ENCODE results near the gene CHFR.

Gene CHFR

GRCh38 chr12:132784580-132784979, 102.8 kb downstream of the CHFR start:
- no peak overlapping the region for H3K4me3 ChIP-seq
- no peak overlapping the region for H3K27ac ChIP-seq

- Histone ChIP-seq H3K4me3 (no peak overlapping the region), H3K27ac (peak overlapping the region in 2 of 21 experiments; percentile 27 to 41)
These were observed 103.4 kb downstream of the CHFR start for GRCh38 chr12:132783917-132784531.
